Lung (tissue), 12 donors: Measurements from ENCODE around the gene ADO. TPM values are rescaled to one million over a fixed set of nuclear protein-coding genes. Genes with fewer than 3 reads are reported as not detected.
A peak's percentile ranks its signal among the peaks of the same experiment; 100 is the strongest.

ENCODE experiments used
- ATAC-seq: fragments of 200-7000 bp; cut with Tn5 transposase; one replicate; pipeline ENCODE4 v1.9.1; 2020; ENCODE audit warnings: moderate number of reproducible peaks; ENCODE audit not compliant: insufficient read depth, low FRiP score
- DNase-seq, 3 donors: peaks; one replicate each; pipeline ENCODE4 v3.0.0-alpha.2; 2013 to 2017
- H3K27ac ChIP-seq, 2 donors: one replicate each; pipeline ENCODE4 v1.5.1; 2013; ENCODE audit warnings: mild to moderate bottlenecking in 2 of 2, moderate library complexity in 2 of 2, control low read depth in 1 of 2, inconsistent platforms in 1 of 2, low read depth in 1 of 2, low read length in 1 of 2
- H3K27me3 ChIP-seq, 3 donors: one replicate each; pipeline ENCODE4 v1.5.1; 2013; ENCODE audit warnings: low read length in 2 of 3; ENCODE audit not compliant: control insufficient read depth in 3 of 3, insufficient read depth in 3 of 3
- H3K36me3 ChIP-seq, 4 donors: one replicate each; pipeline ENCODE4 v1.5.1; 2013; ENCODE audit warnings: low read length in 4 of 4, mild to moderate bottlenecking in 1 of 4, moderate library complexity in 1 of 4; ENCODE audit not compliant: control insufficient read depth in 4 of 4, insufficient read depth in 4 of 4
- H3K4me1 ChIP-seq, 5 donors: one replicate each; pipeline ENCODE4 v1.5.1; 2013; ENCODE audit warnings: low read length in 5 of 5, mild to moderate bottlenecking in 2 of 5, moderate library complexity in 1 of 5; ENCODE audit not compliant: control insufficient read depth in 5 of 5, insufficient read depth in 5 of 5
- H3K4me3 ChIP-seq: one replicate; pipeline ENCODE4 v1.5.1; 2013; ENCODE audit warnings: mild to moderate bottlenecking, control low read depth, moderate library complexity
- H3K9ac ChIP-seq, 2 donors: one replicate each; pipeline ENCODE4 v1.5.1; 2013; ENCODE audit warnings: low read length in 2 of 2, control low read depth in 1 of 2; ENCODE audit not compliant: insufficient read depth in 1 of 2
- H3K9me3 ChIP-seq, 4 donors: one replicate each; pipeline ENCODE4 v1.5.1; 2013; ENCODE audit warnings: low read length in 3 of 4, mild to moderate bottlenecking in 1 of 4, moderate library complexity in 1 of 4; ENCODE audit not compliant: control insufficient read depth in 4 of 4, insufficient read depth in 3 of 4
- WGBS, 2 donors: extraction: QIAGEN DNeasy Blood & Tissue Kit; methylation state at CpG; one replicate each; pipeline ENCODE4 v1.1.7; 2013; 5-methylcytosine and 5-hydroxymethylcytosine counted together
- polyA plus RNA-seq, 2 donors: library from polyadenylated mRNA; stranded (reverse); fragments of 200-250 nt; gene quantifications; one replicate each; pipeline ENCODE4 v1.2.1, GENCODE V29; 2013
- total RNA-seq, 2 donors: library from RNA; depleted of rRNA in 1 of 2; stranded (reverse); fragments of >200 nt in 1 of 2; gene quantifications; one replicate each; pipeline ENCODE4 v1.2.1, GENCODE V29; 2014 to 2021
- TF ChIP-seq, protein P1 (sequence below): IDR thresholded peaks from 2 replicates; pipeline ENCODE4 v1.5.1; 2012; ENCODE audit warnings: mild to moderate bottlenecking; ENCODE audit errors: control extremely low read depth, extremely low read depth
- donor health status: control.
- donor health status: control.
- donor health status: Bipolar disorder and iron deficiency.
- donor health status: healthy.
- donor health status: DM: yes; HTN: yes; CAD: no.

The ADO gene
- total and polyA plus RNA-seq, 4 donors = 7.4 to 16.9 (median 11.9) TPM

DNA sequence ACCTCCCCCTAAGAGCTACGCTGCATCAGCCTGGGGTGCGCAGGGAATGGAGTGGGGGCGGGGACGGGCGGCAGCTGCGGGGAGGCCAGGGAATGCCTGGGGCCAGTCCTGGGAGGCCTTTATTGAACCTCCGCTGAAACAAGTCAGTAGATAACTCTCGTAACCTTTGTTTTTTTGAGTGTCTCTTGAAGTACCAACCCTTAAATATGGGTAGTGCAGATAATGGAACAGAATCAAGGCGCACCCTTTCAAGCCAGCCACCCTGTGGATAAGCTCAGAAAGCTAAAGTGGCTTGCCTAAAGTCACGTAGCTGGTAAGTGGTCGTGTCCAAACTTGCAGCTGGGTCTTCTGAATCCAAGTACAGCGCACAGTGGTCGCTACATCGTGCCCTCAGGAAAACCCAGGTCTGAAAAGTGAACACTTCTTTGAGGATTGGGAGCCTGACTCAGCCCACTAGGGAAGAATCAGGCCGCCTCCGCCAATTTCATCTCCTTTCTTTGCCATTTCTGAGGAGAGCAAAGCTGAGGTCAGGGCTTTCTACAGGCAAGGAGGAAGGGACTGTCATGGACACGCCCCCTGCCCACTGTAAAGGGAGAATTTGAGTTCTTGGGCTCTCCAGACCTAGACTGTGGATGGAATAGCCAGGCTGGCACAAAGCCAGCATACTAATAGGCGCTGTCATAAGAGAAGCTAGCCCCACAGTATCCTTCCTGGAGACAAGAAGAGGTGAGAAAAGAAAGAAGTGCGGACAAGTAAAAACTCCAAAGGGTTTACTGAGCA is 14.8 kb downstream of the ADO start:
- Histone ChIP-seq H3K9ac (no peak overlapping the region), H3K36me3 (no peaks in the 10 kb centered on the region), H3K9me3 (no peaks in the 10 kb centered on the region), H3K27ac (no peak overlapping the region), H3K27me3 (peaks cover 0 to 52% (median 40%) of the 10 kb centered on the region in 3 donors), H3K4me1 (peaks cover 5 to 47% (median 16%) of the 10 kb centered on the region in 5 donors), H3K4me3 (no peak overlapping the region)
- TF ChIP-seq, protein P1, sequence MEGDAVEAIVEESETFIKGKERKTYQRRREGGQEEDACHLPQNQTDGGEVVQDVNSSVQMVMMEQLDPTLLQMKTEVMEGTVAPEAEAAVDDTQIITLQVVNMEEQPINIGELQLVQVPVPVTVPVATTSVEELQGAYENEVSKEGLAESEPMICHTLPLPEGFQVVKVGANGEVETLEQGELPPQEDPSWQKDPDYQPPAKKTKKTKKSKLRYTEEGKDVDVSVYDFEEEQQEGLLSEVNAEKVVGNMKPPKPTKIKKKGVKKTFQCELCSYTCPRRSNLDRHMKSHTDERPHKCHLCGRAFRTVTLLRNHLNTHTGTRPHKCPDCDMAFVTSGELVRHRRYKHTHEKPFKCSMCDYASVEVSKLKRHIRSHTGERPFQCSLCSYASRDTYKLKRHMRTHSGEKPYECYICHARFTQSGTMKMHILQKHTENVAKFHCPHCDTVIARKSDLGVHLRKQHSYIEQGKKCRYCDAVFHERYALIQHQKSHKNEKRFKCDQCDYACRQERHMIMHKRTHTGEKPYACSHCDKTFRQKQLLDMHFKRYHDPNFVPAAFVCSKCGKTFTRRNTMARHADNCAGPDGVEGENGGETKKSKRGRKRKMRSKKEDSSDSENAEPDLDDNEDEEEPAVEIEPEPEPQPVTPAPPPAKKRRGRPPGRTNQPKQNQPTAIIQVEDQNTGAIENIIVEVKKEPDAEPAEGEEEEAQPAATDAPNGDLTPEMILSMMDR = no peak
- 39 to 43% methylated on average over 19 of the region's 19 CpGs for WGBS, 2 donors
- ATAC-seq = no peak
- DNase-seq = peak; percentile 35 to 45 (median 43)

GRCh38 chr10:62820586-62820985 is 16.1 kb downstream of the ADO start:
- TF ChIP-seq, protein P1 = no peak
- Histone ChIP-seq H3K27ac (no peak overlapping the region), H3K36me3 (no peaks in the 10 kb centered on the region), H3K9ac (no peak overlapping the region), H3K4me1 (peaks cover 5 to 36% (median 12%) of the 10 kb centered on the region in 5 donors), H3K27me3 (peaks cover 0 to 42% (median 34%) of the 10 kb centered on the region in 3 donors), H3K4me3 (no peak overlapping the region), H3K9me3 (no peaks in the 10 kb centered on the region)
- ATAC-seq (no peak), DNase-seq (no peak)
- WGBS, 2 donors = 75 to 85% methylated on average over 5 of the region's 5 CpGs

DNA sequence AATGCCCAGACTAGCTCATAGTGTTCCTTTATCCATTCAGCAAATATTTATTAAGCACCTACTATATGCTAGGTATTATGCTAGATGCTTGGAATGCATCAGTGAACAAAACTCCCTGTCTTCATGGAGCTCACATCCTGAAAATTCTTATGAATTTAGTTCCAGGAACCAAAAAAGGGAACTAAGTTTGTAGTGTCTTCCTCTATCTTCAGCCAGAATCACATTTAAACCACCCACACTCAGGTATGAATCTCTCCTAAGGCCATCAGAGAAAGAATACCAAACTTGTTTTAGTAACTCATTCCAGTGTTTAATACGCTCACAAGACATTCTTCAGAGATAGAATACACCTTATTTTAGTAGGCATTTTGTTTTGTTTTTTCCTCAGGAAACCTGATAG is 21.8 kb downstream of the ADO start:
- ATAC-seq = no peak
- H3K9ac ChIP-seq = no peak overlapping the region
- WGBS, 2 donors = 90 to 91% methylated on average over 1 of the region's 1 CpG
- H3K9me3 ChIP-seq = no peaks in the 10 kb centered on the region
- no peak overlapping the region for H3K4me3 ChIP-seq
- TF ChIP-seq, protein P1 = no peak
- no peaks in the 10 kb centered on the region for H3K4me1 ChIP-seq
- no peak for DNase-seq
- no peaks in the 10 kb centered on the region for H3K36me3 ChIP-seq
- no peak overlapping the region for H3K27ac ChIP-seq
- peaks cover 0 to 9% (median 4%) of the 10 kb centered on the region in 3 donors for H3K27me3 ChIP-seq
